AG09319 (cell line): ENCODE results near the gene ALDOB.

Experiments used
- DNase-seq: peaks from one replicate; pipeline ENCODE4 v3.0.0-alpha.2; 2010; ENCODE audit warnings: low read depth; ENCODE audit errors: extremely low read depth
- CTCF ChIP-seq: IDR thresholded peaks from 2 replicates; pipeline ENCODE4 v1.5.1; 2011; ENCODE audit warnings: low read depth, mild to moderate bottlenecking, inconsistent platforms, low read length, moderate library complexity

Gene ALDOB

DNA sequence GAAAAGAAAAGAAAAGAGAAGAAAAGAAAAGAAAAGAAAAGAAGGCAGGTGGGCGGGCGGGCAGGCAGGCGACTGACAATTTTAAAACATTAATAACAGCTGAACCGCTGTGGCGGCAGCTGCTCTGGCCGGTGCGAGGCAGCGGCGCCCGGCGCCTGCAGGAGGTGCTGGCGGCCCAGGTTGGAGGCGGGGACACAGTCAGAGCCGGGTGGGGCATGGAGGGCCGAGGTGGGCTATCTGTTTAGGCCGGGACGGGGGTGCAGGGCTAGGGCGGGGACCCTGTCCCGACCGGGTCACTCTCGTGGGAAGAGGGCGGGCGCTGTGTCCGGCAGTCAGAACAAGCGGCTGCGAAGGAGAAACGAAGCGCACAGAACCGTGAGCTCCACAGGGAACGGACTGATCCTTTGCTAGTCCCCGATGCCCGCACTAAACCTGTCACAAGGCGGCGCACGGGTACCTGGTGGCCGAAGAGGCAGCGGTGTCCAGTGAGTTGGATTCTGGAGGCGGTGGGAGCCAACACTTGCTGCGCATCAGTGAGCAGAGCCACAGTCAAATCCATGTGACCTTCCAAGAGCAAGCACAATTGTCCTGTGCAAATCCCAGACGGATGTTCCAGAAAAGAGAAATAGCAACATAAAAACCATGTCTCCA is 13.6 kb upstream of the ALDOB start:
- no peak for DNase-seq
- peak; percentile 61 for TF ChIP-seq CTCF

DNA sequence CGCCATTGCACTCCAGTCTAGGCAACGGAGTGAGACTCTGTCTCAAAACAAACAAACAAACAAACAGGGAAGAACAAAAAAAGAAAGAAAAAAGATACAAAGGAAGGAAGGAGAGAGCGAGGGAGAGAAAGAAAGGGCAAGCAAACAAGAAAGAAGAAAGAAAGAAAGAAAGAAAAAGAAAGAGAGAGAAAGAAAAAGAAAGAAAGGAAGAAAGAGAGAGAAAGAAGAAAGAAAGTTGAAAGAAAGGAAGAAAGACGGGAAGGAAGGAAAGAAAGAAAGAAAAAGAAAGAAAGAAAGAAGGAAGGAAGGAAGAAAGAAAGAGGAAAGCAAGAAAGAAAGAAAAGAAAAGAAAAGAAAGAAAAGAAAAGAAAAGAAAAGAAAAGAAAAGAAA is 13.1 kb upstream of the ALDOB start:
- no peak for DNase-seq
- TF ChIP-seq CTCF = no peak

DNA sequence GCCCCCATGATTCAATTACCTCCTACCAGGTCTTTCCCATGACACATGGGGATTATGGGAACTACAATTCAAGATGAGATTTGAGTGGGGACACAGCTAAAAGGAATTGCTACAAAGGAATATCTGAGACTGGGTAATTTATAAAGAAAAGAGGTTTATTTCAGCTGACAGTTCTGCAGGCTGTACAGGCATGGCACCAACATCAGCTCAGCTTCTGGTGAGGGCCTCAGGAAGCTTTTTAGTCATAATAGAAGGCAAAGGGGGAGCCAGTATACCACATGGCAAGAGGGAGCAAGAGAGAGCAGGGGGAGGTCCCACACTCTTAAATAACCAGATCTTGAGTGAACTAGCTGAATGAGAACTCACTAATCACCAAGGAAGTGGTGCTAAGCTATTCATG is 11.2 kb upstream of the ALDOB start:
- no peak for TF ChIP-seq CTCF
- DNase-seq = no peak

DNA sequence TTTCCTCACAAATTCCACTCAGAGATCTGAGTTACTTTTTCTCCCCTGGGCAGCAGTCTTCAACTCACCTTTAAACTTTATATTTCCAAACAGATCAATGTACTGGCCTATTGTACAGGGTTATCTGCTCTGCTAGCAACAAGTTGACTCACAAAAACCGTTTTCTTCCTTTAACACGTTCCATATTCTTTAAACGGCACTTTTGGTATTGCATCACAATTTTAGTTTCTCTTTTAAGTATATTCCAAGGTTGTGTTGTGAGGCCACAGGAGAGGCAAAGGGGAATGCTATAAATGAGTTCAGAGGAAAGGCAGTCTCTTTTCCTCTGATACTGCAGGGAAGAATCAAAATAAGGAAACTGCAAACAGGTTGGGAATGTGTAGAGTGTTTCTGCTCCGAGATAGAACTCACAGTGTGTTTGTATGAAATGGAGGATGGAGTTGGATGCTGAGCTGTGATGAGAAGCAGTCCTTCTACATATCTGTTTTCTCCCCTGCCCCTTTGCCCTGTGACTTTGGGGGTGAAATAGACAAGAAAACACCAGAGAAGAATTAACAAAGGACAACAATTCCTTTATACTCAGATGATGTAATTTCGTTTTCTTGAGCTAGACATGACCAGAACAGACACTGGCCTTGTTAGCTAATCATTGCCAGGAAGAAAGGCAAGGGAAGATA is 9.9 kb upstream of the ALDOB start:
- no peak for DNase-seq
- no peak for TF ChIP-seq CTCF

- no peak for TF ChIP-seq CTCF
- no peak for DNase-seq
Observed at GRCh38 chr9:101443364-101443771, 7.8 kb upstream of the ALDOB start.

GRCh38 chr9:101442736-101443135 is 7.2 kb upstream of the ALDOB start:
- DNase-seq = no peak
- no peak for TF ChIP-seq CTCF

DNA sequence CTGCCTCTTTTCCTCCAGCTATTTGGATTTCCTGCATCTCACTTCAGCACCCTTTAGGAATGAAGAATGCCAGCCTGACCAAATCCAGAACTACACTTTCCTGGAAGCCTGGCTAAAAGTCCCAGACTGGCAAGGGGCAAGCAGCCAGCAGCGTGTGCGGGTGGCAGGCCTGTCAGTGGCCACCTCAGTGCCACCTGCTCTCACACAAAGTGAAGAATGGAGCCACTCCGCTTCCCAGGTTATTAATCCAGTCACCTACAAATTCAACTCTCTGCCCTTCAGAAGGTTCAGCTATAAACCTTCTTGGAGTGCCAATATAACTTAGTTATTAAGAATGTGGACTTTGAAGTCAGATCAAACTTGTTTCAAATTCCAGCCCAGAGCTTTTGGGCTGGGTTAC is 6.7 kb upstream of the ALDOB start:
- no peak for TF ChIP-seq CTCF

More for the DNA sequence above, 6.7 kb upstream of the ALDOB start:
- no peak for DNase-seq
